ENCODE data around the gene ARID5B.

Gene ARID5B

DNA sequence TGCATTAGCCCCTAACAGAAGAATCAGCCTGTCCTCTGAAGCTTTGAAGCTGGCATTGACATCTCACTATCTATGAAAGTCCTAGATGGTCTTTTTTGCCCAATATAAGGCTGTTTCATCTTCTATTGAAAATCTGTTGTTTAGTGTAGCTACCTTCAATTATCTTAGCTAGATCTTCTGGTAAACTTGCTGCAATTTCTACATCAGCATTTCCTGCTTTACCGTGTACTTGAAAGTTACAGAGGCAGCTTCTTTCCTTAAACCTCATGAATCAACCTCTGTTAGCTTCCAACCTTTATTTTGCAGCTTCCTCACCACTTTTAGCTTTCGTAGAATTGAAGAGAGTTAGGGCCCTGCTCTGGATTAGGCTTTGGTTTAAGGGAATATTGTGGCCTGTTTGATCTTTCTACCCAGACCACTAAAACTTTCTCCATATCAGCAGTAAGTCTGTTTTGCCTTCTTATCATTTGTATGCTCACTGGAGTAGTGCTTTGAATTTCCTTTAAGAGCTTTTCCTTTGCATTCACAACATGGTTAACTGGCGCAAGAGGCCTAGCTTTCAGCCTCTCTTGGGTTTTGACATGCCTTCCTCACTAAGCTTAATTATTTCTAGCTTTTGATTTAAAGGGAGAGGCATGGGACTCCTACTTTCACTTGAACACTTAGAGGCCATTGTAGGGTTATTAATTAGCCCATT, 32.5 kb downstream of the ARID5B start:
- H2BK5ac ChIP-seq (ENCODE audit: low read length): no peak overlapping the region
- no peak overlapping the region for H3K9ac ChIP-seq (ENCODE audit: low read depth, low read length, poor library complexity)
- no peak overlapping the region for H2BK120ac ChIP-seq (ENCODE audit: low read depth, low read length)
- no peaks in the 10 kb centered on the region for H3K27me3 ChIP-seq (ENCODE audit: control insufficient read depth in 3 of 3, insufficient read depth in 3 of 3, low read depth in 1 of 3, low read length in 3 of 3)
- no peak overlapping the region for H2BK15ac ChIP-seq (ENCODE audit: low read length)
- no peak overlapping the region for H2AFZ ChIP-seq (ENCODE audit: low read length)
- no peak overlapping the region for H2AK5ac ChIP-seq (ENCODE audit: low read depth, low read length)
- H3K4me3 ChIP-seq (ENCODE audit: low read length in 2 of 2): no peak overlapping the region
- no peak overlapping the region for H3K4me2 ChIP-seq (ENCODE audit: insufficient read depth, low read length, poor library complexity, severe bottlenecking)
- H3K9me3 ChIP-seq (replicated peaks in 1 of 2; ENCODE audit: control insufficient read depth in 2 of 2, insufficient read depth in 1 of 2, low read depth in 1 of 2, low read length in 2 of 2): peaks cover 0 to 2% of the 10 kb centered on the region in 2 donors
- H4K8ac ChIP-seq (ENCODE audit: low read depth, low read length): no peak overlapping the region
- no peaks in the 10 kb centered on the region for H3K36me3 ChIP-seq (replicated peaks in 1 of 2; ENCODE audit: control insufficient read depth in 2 of 2, insufficient read depth in 2 of 2, low read length in 2 of 2)
- no peak overlapping the region for H2BK12ac ChIP-seq (ENCODE audit: low read length)
- no peak for DNase-seq (ENCODE audit: low spot score)
- peaks cover 0 to 15% of the 10 kb centered on the region in 2 donors for H3K4me1 ChIP-seq (ENCODE audit: control insufficient read depth in 2 of 2, insufficient read depth in 1 of 2, low read depth in 1 of 2, low read length in 2 of 2)
- H3K23ac ChIP-seq (ENCODE audit: low read depth, low read length, poor library complexity): no peak overlapping the region
- H3K27ac ChIP-seq (replicated peaks; ENCODE audit: low read length): no peak overlapping the region
- H3K14ac ChIP-seq (ENCODE audit: low read length): no peak overlapping the region
- H4K91ac ChIP-seq (ENCODE audit: low read depth, low read length, poor library complexity): no peak overlapping the region
- H3K4ac ChIP-seq (ENCODE audit: low read length): no peak overlapping the region
- H3K18ac ChIP-seq (ENCODE audit: low read length): no peak overlapping the region
- no CpG with 5 or more reads among the region's 3 CpGs for WGBS, 2 donors (ENCODE audit: extremely low coverage in 2 of 2, insufficient read length in 2 of 2, insufficient replicate concordance in 1 of 2)
- no peaks in the 10 kb centered on the region for H3K79me1 ChIP-seq (ENCODE audit: low read depth, low read length)

DNA sequence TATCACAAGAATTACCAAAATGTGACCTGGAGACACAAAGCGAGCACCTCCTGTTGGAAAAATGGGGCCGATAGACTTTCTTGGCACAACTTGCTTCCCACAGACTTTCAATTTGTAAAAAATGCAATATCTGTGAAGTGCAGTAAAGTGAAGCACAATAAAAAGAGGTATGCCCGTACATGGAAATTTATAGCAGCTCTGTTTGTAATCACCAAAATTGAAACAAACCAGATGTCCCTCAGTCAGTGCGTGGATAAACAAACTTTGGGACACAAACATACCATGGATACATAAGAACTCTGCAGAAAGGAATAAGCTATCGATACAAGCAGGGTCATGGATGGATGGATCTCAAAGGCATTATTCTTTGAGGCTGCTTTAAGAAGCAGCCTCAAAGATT, 33.6 kb downstream of the ARID5B start:
- no CpG with 5 or more reads among the region's 5 CpGs for WGBS, 2 donors (ENCODE audit: extremely low coverage in 2 of 2, insufficient read length in 2 of 2, insufficient replicate concordance in 1 of 2)
- peaks cover 0 to 22% of the 10 kb centered on the region in 2 donors for H3K4me1 ChIP-seq (ENCODE audit: control insufficient read depth in 2 of 2, insufficient read depth in 1 of 2, low read depth in 1 of 2, low read length in 2 of 2)

DNA sequence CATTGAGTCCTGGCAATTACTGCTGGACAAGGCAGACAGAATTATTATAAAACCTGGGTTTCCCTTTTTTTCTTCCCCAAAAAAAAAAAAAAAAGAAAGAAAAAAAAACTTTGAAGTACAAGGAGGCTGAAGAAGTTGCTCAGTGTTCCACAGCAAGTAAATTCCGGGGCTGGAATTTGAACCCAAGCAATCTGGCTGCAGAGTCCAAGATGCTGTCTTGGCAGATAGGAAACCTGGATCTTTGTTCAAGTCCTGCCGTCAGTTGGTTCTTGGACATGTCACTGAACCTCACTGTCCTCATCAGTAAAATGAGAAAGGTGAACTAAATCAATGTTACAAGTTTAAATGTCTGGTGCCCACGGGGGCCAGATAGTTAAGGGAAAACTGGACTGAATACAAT, 35.3 kb downstream of the ARID5B start:
- no CpG with 5 or more reads among the region's 3 CpGs for WGBS, 2 donors (ENCODE audit: extremely low coverage in 2 of 2, insufficient read length in 2 of 2, insufficient replicate concordance in 1 of 2)

More for the DNA sequence above, 33.6 kb downstream of the ARID5B start:
- Histone ChIP-seq H3K27me3 (ENCODE audit: control insufficient read depth in 3 of 3, insufficient read depth in 3 of 3, low read depth in 1 of 3, low read length in 3 of 3) (no peaks in the 10 kb centered on the region), H3K4ac (ENCODE audit: low read length) (no peak overlapping the region), H3K4me3 (ENCODE audit: low read length in 2 of 2) (no peak overlapping the region), H2BK15ac (ENCODE audit: low read length) (no peak overlapping the region), H3K27ac (replicated peaks; ENCODE audit: low read length) (no peak overlapping the region), H3K79me1 (ENCODE audit: low read depth, low read length) (no peaks in the 10 kb centered on the region), H4K91ac (ENCODE audit: low read depth, low read length, poor library complexity) (no peak overlapping the region), H2AK5ac (ENCODE audit: low read depth, low read length) (no peak overlapping the region), H3K23ac (ENCODE audit: low read depth, low read length, poor library complexity) (no peak overlapping the region), H3K36me3 (replicated peaks in 1 of 2; ENCODE audit: control insufficient read depth in 2 of 2, insufficient read depth in 2 of 2, low read length in 2 of 2) (no peaks in the 10 kb centered on the region), H3K9me3 (replicated peaks in 1 of 2; ENCODE audit: control insufficient read depth in 2 of 2, insufficient read depth in 1 of 2, low read depth in 1 of 2, low read length in 2 of 2) (peaks cover 0 to 2% of the 10 kb centered on the region in 2 donors), H3K18ac (ENCODE audit: low read length) (no peak overlapping the region), H2AFZ (ENCODE audit: low read length) (no peak overlapping the region), H3K14ac (ENCODE audit: low read length) (no peak overlapping the region), H3K9ac (ENCODE audit: low read depth, low read length, poor library complexity) (no peak overlapping the region), H4K8ac (ENCODE audit: low read depth, low read length) (no peak overlapping the region), H2BK12ac (ENCODE audit: low read length) (no peak overlapping the region), H3K4me2 (ENCODE audit: insufficient read depth, low read length, poor library complexity, severe bottlenecking) (no peak overlapping the region), H2BK120ac (ENCODE audit: low read depth, low read length) (no peak overlapping the region), H2BK5ac (ENCODE audit: low read length) (no peak overlapping the region)
- DNase-seq (ENCODE audit: low spot score): no peak

GRCh38 chr10:61937631-61938351, 36.3 kb downstream of the ARID5B start:
- H3K4me3 ChIP-seq (ENCODE audit: low read length in 2 of 2): no peak overlapping the region
- peaks cover 0 to 22% of the 10 kb centered on the region in 2 donors for H3K4me1 ChIP-seq (ENCODE audit: control insufficient read depth in 2 of 2, insufficient read depth in 1 of 2, low read depth in 1 of 2, low read length in 2 of 2)

More for the DNA sequence above, 35.3 kb downstream of the ARID5B start:
- no peaks in the 10 kb centered on the region for H3K36me3 ChIP-seq (replicated peaks in 1 of 2; ENCODE audit: control insufficient read depth in 2 of 2, insufficient read depth in 2 of 2, low read length in 2 of 2)
- no peak overlapping the region for H2AK5ac ChIP-seq (ENCODE audit: low read depth, low read length)
- H3K27ac ChIP-seq (replicated peaks; ENCODE audit: low read length): no peak overlapping the region
- H2BK120ac ChIP-seq (ENCODE audit: low read depth, low read length): no peak overlapping the region
- H3K4ac ChIP-seq (ENCODE audit: low read length): no peak overlapping the region
- H3K79me1 ChIP-seq (ENCODE audit: low read depth, low read length): no peaks in the 10 kb centered on the region
- H3K4me2 ChIP-seq (ENCODE audit: insufficient read depth, low read length, poor library complexity, severe bottlenecking): no peak overlapping the region
- no peak overlapping the region for H3K18ac ChIP-seq (ENCODE audit: low read length)
- no peak overlapping the region for H2BK15ac ChIP-seq (ENCODE audit: low read length)
- H2AFZ ChIP-seq (ENCODE audit: low read length): no peak overlapping the region
- peaks cover 0 to 22% of the 10 kb centered on the region in 2 donors for H3K4me1 ChIP-seq (ENCODE audit: control insufficient read depth in 2 of 2, insufficient read depth in 1 of 2, low read depth in 1 of 2, low read length in 2 of 2)
- H3K4me3 ChIP-seq (ENCODE audit: low read length in 2 of 2): no peak overlapping the region
- H3K9ac ChIP-seq (ENCODE audit: low read depth, low read length, poor library complexity): no peak overlapping the region
- H3K9me3 ChIP-seq (replicated peaks in 1 of 2; ENCODE audit: control insufficient read depth in 2 of 2, insufficient read depth in 1 of 2, low read depth in 1 of 2, low read length in 2 of 2): peaks cover 0 to 2% of the 10 kb centered on the region in 2 donors
- no peak overlapping the region for H3K23ac ChIP-seq (ENCODE audit: low read depth, low read length, poor library complexity)
- H2BK12ac ChIP-seq (ENCODE audit: low read length): no peak overlapping the region
- H2BK5ac ChIP-seq (ENCODE audit: low read length): no peak overlapping the region
- H4K8ac ChIP-seq (ENCODE audit: low read depth, low read length): no peak overlapping the region
- H4K91ac ChIP-seq (ENCODE audit: low read depth, low read length, poor library complexity): no peak overlapping the region
- H3K14ac ChIP-seq (ENCODE audit: low read length): no peak overlapping the region
- H3K27me3 ChIP-seq (ENCODE audit: control insufficient read depth in 3 of 3, insufficient read depth in 3 of 3, low read depth in 1 of 3, low read length in 3 of 3): no peaks in the 10 kb centered on the region
- no peak for DNase-seq (ENCODE audit: low spot score)

More at GRCh38 chr10:61937631-61938351, 36.3 kb downstream of the ARID5B start:
- Histone ChIP-seq H3K23ac (ENCODE audit: low read depth, low read length, poor library complexity) (no peak overlapping the region), H3K4ac (ENCODE audit: low read length) (no peak overlapping the region), H3K9ac (ENCODE audit: low read depth, low read length, poor library complexity) (no peak overlapping the region), H4K91ac (ENCODE audit: low read depth, low read length, poor library complexity) (no peak overlapping the region), H2AK5ac (ENCODE audit: low read depth, low read length) (no peak overlapping the region), H2AFZ (ENCODE audit: low read length) (no peak overlapping the region), H3K27ac (replicated peaks; ENCODE audit: low read length) (no peak overlapping the region), H3K4me2 (ENCODE audit: insufficient read depth, low read length, poor library complexity, severe bottlenecking) (no peak overlapping the region), H3K9me3 (replicated peaks in 1 of 2; ENCODE audit: control insufficient read depth in 2 of 2, insufficient read depth in 1 of 2, low read depth in 1 of 2, low read length in 2 of 2) (peaks cover 0 to 2% of the 10 kb centered on the region in 2 donors), H2BK12ac (ENCODE audit: low read length) (no peak overlapping the region), H2BK15ac (ENCODE audit: low read length) (no peak overlapping the region), H3K18ac (ENCODE audit: low read length) (no peak overlapping the region), H2BK5ac (ENCODE audit: low read length) (no peak overlapping the region), H3K36me3 (replicated peaks in 1 of 2; ENCODE audit: control insufficient read depth in 2 of 2, insufficient read depth in 2 of 2, low read length in 2 of 2) (no peaks in the 10 kb centered on the region), H2BK120ac (ENCODE audit: low read depth, low read length) (no peak overlapping the region), H3K27me3 (ENCODE audit: control insufficient read depth in 3 of 3, insufficient read depth in 3 of 3, low read depth in 1 of 3, low read length in 3 of 3) (no peaks in the 10 kb centered on the region), H3K14ac (ENCODE audit: low read length) (no peak overlapping the region), H4K8ac (ENCODE audit: low read depth, low read length) (no peak overlapping the region), H3K79me1 (ENCODE audit: low read depth, low read length) (no peaks in the 10 kb centered on the region)
- no CpG with 5 or more reads among the region's 1 CpG for WGBS, 2 donors (ENCODE audit: extremely low coverage in 2 of 2, insufficient read length in 2 of 2, insufficient replicate concordance in 1 of 2)
- DNase-seq (ENCODE audit: low spot score): no peak
